Aortic smooth muscle cell (primary cell): ENCODE measurements around the gene ZNF784. TPM values are rescaled to one million over a fixed set of nuclear protein-coding genes. Genes with fewer than 3 reads are reported as not detected.

Experiments used
- total RNA-seq: library from RNA; depleted of rRNA; stranded (reverse); fragments of >200 nt; gene quantifications from 2 replicates; pipeline ENCODE4 v1.2.3, GENCODE V29; 2014

Gene ZNF784
- total RNA-seq = 3.6 and 3.9 TPM in 2 replicates

GRCh38 chr19:55624109-55625003, at the start of gene ZNF784:
ZNF784 (minus strand) TSS chr19:55624566; CDS start chr19:55624561, 5 bp downstream.

DNA sequence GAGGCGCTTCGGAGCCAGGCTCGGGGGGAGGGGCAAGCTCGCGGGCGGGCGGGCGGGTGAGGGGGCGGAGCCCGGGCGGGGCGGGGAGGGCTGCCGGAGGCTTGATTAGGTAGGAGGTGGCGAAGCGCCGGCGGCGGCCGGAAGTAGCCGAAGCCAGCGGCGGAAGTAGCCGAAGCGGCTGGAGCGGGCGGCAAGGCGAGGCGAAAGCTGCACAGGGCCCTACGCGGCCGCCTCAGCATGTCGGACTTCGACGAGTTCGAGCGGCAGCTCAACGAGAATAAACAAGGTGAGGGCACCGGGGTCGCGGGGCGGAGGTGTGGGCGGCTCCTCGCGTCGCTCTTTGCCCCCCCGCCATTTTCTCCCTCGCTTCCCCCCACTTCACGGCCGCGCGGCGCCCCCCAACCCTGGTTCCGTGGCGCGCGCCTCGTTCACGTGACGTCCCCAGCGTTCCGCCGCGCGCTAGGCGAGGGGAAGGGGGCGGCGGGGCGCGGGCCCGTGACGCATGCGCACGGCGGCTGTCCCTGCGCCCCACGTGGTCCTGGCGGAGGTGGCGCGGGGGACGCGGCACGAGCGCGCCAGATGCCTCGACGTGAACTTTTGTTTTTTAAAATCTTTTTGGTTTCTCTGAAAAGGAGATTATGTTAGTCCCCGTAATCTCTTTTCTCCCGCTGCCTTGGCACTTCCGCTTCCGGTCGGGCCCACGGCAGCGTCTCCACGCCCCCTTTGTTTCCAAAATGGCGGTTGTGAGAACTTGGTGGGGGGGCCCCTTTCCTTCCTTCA, 30.7 kb upstream of the ZNF784 start, which contains the start of gene U2AF2:
Gene U2AF2 (plus strand): TSS at position 168 of the 780 bp plus-strand sequence. CDS start 70 bp downstream, at position 238.

DNA sequence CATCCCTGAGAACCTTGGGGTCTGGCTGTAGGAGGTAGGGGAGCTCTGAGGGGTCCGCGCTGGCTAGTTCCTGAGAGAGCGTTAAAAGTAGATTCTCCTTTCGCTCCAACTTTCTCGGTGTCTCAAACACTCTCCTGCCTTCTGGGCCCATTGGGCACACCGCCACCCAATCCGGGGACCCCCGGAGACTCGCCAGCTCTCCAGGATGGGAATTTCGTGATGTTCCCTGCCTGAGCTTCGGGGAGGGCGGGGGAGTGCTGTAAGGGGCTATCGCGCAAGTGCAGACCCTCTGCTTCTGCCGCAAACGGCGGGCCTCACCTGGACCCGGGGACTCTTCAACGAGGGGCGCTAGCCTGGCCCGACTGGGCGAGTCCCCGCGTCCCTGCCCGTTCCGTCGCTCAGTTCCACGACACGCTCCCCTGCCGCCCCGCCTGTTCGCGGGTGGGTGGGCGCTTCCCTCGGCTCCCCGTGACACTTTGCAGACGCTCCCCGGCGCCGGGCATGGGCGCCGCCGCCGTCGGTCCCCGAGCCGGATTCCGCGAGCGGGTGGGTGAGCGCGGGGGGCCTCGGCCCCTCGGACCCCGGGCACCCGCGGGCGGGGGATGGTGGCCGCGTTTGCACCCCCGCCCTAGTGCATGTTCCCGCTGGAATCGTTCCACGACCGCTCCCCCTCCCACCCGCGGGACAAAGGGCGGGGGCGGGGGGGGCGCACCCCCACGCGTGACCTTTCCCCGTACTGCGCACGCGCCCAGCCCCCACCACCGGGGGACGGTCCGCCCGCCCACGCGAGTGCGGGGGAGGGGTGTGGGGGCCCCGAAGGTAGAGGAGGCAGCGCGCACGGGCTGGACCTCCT, 23.6 kb upstream of the ZNF784 start, which contains the start of gene CCDC106:
Gene CCDC106 (plus strand): TSS at position 481 of the 853 bp plus-strand sequence. CDS start 835 bp downstream, outside the sequence.

GRCh38 chr19:55643003-55643886, 18.9 kb upstream of the ZNF784 start, which contains the start of gene ZNF581:
ZNF581 (plus strand) TSS chr19:55643649; CDS start chr19:55644572, 923 bp downstream.

DNA sequence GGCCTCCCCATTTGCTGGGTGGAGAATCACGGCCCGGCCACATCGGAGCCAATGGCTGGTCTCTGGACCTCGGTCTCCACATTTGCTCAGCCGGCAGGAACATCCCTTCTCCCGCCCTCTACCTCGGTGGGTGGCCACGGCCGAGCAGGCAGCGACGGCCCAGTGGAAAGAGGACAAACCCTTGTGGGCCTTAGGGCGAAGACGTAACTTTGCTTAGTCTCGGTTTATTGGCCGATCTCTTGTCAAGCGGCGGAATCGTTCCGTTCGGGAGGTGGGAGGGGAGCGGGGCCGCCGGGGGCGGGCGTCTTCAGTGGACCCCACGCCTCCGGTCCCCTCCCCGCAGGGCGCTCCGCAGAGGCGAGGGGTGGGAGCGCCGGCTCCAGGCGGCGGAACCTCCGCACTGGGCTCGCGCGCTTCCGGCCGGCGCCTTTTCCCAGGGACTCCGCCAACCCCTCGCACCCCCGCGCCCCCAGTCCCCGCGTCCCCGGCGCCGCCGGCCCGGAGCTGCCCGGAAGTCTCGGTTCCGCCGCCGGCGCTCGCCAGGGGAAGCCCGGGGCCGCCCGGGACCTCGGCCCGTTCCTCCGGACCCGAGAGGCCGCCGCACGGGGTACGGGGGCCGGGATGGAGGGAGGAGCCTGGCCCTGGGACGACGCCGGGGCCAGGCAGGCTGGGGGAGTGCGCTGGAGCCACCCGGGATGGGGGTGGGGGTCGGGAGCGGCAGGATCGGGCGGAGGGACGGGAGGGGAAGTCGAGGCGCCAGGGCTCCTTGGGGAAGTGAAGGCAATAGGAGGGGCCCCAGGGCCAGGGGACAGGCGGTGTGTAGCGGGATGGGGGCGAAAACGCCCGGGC, 16.4 kb upstream of the ZNF784 start, which contains the start of gene ZNF580:
Gene ZNF580 (plus strand): TSS at position 426 of the 849 bp plus-strand sequence. CDS start 1,507 bp downstream, outside the sequence.

GRCh38 chr19:55605637-55606470, 18.5 kb downstream of the ZNF784 start, which contains the start of gene ZNF865:
ZNF865 (plus strand) TSS chr19:55605647; CDS start chr19:55613619, 7,972 bp downstream.

DNA sequence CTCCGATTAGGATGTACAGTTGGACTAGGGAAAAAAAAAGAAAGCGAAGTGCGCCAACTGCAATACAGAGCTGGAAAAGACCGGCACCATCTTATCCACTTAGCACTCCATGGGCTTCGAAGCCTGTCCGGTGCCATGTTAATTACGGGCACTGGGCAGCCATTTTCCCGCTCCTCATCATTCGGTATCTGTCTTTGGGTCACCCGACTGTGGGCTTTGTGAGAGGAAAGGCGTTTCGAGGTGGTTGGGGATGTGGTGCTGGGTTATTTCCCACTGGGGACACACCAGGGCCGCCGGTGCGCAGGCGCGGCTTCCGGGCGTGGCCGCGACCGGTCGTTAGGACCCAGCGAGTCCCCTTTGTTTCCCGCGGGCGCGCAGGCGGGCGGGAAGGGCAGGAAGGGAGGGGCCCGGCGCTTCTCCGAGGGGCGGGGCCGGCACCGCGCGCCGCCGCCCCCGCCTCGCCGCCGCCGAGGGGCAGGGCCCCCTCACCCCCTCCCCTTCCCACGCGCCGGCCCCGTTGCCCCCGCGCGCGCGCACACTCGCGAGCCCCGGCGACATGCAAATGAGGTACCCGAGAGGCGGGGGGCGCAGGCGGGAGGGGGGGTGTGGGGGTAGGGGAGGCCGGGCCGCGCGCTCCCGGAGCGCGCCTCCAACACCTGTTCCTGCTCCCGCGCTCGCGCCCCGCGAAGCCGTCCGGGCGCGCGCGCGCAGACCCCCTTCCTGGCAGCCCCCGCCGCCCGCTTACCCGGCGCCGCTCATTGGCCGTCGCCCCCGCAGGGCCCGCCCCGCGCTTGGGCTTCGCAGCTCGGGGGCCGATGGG, 24.3 kb downstream of the ZNF784 start, which contains the start of gene ZNF524:
Gene ZNF524 (plus strand): TSS at position 447 of the 820 bp plus-strand sequence. CDS start 1,825 bp downstream, outside the sequence.

DNA sequence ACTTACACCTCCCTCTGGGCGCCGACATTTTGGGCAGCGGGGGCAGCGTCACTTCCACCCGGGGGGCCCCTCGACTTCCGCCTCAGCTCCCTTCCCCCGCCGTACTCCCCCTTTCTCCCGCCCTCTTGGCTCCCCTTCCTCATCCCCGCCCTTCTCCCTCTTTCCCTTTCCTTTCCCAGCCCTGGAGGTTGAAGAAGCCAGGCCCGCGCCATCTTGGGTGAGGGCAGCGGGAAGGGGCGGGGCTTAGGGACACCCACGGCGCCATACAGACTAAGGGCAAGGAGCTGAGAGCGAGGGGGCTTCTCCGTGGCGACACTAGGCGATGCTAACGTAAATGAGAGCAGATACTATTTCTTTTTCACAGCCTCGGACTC, 24.9 kb downstream of the ZNF784 start, which contains the start of gene FIZ1:
Gene FIZ1 (minus strand): TSS at position 50 of the 374 bp plus-strand sequence. CDS start 1,652 bp downstream, outside the sequence.

DNA sequence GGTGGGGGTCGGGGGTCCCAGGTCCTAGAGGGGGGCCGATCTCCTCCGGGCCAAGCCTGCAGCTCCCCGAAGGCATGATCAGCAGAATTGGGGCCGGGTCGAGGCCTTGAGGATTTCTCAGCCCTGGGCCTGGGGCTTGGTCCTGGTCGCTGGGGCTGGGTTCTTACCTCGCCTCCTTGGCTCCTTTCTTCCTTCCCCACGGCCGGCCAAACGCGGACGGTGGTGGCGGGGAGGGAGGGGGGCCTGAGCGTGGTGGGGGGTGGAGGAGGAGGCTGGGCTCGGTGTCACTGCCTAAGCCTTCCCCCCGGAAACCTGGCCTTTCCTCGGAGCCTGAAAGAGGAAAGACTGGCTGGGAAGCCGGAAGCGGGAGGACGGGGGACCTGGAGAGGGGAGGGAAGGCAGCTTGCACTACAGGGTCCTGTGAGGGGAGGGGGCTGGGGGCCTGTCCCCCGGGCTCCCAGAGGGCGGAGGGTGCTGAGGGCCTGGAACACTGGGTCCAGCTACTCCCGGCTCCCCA, 43.7 kb downstream of the ZNF784 start, which contains the start of gene ZNF579:
Gene ZNF579 (minus strand): TSS at position 221 of the 517 bp plus-strand sequence. CDS start 1,209 bp downstream, outside the sequence.

Other genes starting within 250 kb of the ZNF784 start
- not detected in 2 replicates for gene TMEM190, start 247.7 kb downstream of the ZNF784 start, total RNA-seq
- gene TMEM238, start 240.3 kb downstream of the ZNF784 start, total RNA-seq = 0.12 and 0.26 TPM in 2 replicates
- 153 and 182 TPM in 2 replicates for gene RPL28, start 238.6 kb downstream of the ZNF784 start, total RNA-seq
- gene UBE2S, start 216.8 kb downstream of the ZNF784 start, total RNA-seq = 73.4 and 105 TPM in 2 replicates
- gene SHISA7, start 181.3 kb downstream of the ZNF784 start, total RNA-seq = not detected in 2 replicates
- gene ISOC2, start 162.9 kb downstream of the ZNF784 start, total RNA-seq = 49.1 and 52.8 TPM in 2 replicates
- not detected in 2 replicates for gene C19orf85, start 159.8 kb downstream of the ZNF784 start, total RNA-seq
- 0.66 and 0.87 TPM in 2 replicates for gene ZNF628, start 147.9 kb downstream of the ZNF784 start, total RNA-seq
- 13.7 and 14.4 TPM in 2 replicates for gene NAT14, start 139.4 kb downstream of the ZNF784 start, total RNA-seq
- gene SSC5D, start 136.1 kb downstream of the ZNF784 start, total RNA-seq = 12.8 and 30.4 TPM in 2 replicates
- not detected in 2 replicates for gene SBK2, start 87.4 kb downstream of the ZNF784 start, total RNA-seq
- 0.19 TPM in 1 of 2 replicates, not detected in the other for gene SBK3, start 79.0 kb downstream of the ZNF784 start, total RNA-seq
- 2.1 and 3.0 TPM in 2 replicates for gene ZNF579, start 43.7 kb downstream of the ZNF784 start, total RNA-seq
- gene FIZ1, start 25.0 kb downstream of the ZNF784 start, total RNA-seq = 1.9 and 2.1 TPM in 2 replicates
- gene ZNF524, start 24.3 kb downstream of the ZNF784 start, total RNA-seq = 10.1 and 11.9 TPM in 2 replicates
- gene ZNF865, start 18.9 kb downstream of the ZNF784 start, total RNA-seq = 0.66 and 1.3 TPM in 2 replicates
- gene ZNF580, start 16.4 kb upstream of the ZNF784 start, total RNA-seq = 5.5 and 5.8 TPM in 2 replicates
- gene ZNF581, start 19.1 kb upstream of the ZNF784 start, total RNA-seq = 11.4 and 13.4 TPM in 2 replicates
- gene CCDC106, start 23.6 kb upstream of the ZNF784 start, total RNA-seq = 8.9 and 9.5 TPM in 2 replicates
- gene U2AF2, start 30.5 kb upstream of the ZNF784 start, total RNA-seq = 87.6 and 108 TPM in 2 replicates
- 44.5 and 80.6 TPM in 2 replicates for gene EPN1, start 50.7 kb upstream of the ZNF784 start, total RNA-seq
- gene NLRP9, start 113.8 kb upstream of the ZNF784 start, total RNA-seq = not detected in 2 replicates
- not detected in 2 replicates for gene RFPL4A, start 134.5 kb upstream of the ZNF784 start, total RNA-seq
- gene RFPL4AL1, start 144.6 kb upstream of the ZNF784 start, total RNA-seq = not detected in 2 replicates
- not detected in 2 replicates for gene NLRP11, start 207.4 kb upstream of the ZNF784 start, total RNA-seq
- not detected in 2 replicates for gene NLRP4, start 212.0 kb upstream of the ZNF784 start, total RNA-seq